IPS-18c (cell line): Measurements from ENCODE around the gene ANKRD44.

ENCODE experiments used
- H3K4me3 ChIP-seq: 2 replicates; pipeline ENCODE4 v1.7.0; 2013; ENCODE audit warnings: low read depth, mild to moderate bottlenecking, low read length, moderate library complexity; ENCODE audit not compliant: insufficient read depth
- H3K9me3 ChIP-seq: one replicate; pipeline ENCODE4 v1.6.1; 2013; ENCODE audit warnings: mild to moderate bottlenecking, low read length, moderate library complexity; ENCODE audit not compliant: control insufficient read depth, insufficient read depth

ANKRD44 gene

GRCh38 chr2:197107291-197108269, 203.0 kb downstream of the ANKRD44 start:
- no peaks in the 10 kb centered on the region for H3K9me3 ChIP-seq
- H3K4me3 ChIP-seq: no peak overlapping the region

- no peak overlapping the region for H3K4me3 ChIP-seq
- no peaks in the 10 kb centered on the region for H3K9me3 ChIP-seq
Observed at GRCh38 chr2:197103363-197103762, 207.2 kb downstream of the ANKRD44 start.

- no peaks in the 10 kb centered on the region for H3K9me3 ChIP-seq
- no peak overlapping the region for H3K4me3 ChIP-seq
Observed at GRCh38 chr2:197102231-197102630, 208.3 kb downstream of the ANKRD44 start.

GRCh38 chr2:197101519-197101918, 209.1 kb downstream of the ANKRD44 start:
- Histone ChIP-seq H3K9me3 (no peaks in the 10 kb centered on the region), H3K4me3 (no peak overlapping the region)

- no peak overlapping the region for H3K4me3 ChIP-seq
Observed at GRCh38 chr2:197097578-197098366, 212.8 kb downstream of the ANKRD44 start.

GRCh38 chr2:197096649-197097048, 213.9 kb downstream of the ANKRD44 start:
- Histone ChIP-seq H3K9me3 (no peaks in the 10 kb centered on the region), H3K4me3 (no peak overlapping the region)

More at GRCh38 chr2:197097578-197098366, 212.8 kb downstream of the ANKRD44 start:
- no peaks in the 10 kb centered on the region for H3K9me3 ChIP-seq

GRCh38 chr2:197092431-197092830, 218.1 kb downstream of the ANKRD44 start:
- Histone ChIP-seq H3K9me3 (no peaks in the 10 kb centered on the region), H3K4me3 (no peak overlapping the region)

GRCh38 chr2:197090742-197091367, 219.7 kb downstream of the ANKRD44 start:
- H3K4me3 ChIP-seq: no peak overlapping the region

GRCh38 chr2:197089655-197090054, 220.9 kb downstream of the ANKRD44 start:
- no peak overlapping the region for H3K4me3 ChIP-seq
- H3K9me3 ChIP-seq: no peaks in the 10 kb centered on the region

More at GRCh38 chr2:197090742-197091367, 219.7 kb downstream of the ANKRD44 start:
- H3K9me3 ChIP-seq: no peaks in the 10 kb centered on the region

GRCh38 chr2:197088694-197089093, 221.9 kb downstream of the ANKRD44 start:
- H3K4me3 ChIP-seq: no peak overlapping the region

GRCh38 chr2:197086500-197086899, 224.1 kb downstream of the ANKRD44 start:
- no peak overlapping the region for H3K4me3 ChIP-seq
- H3K9me3 ChIP-seq: no peaks in the 10 kb centered on the region

More at GRCh38 chr2:197088694-197089093, 221.9 kb downstream of the ANKRD44 start:
- no peaks in the 10 kb centered on the region for H3K9me3 ChIP-seq

- Histone ChIP-seq H3K9me3 (no peaks in the 10 kb centered on the region), H3K4me3 (no peak overlapping the region)
Observed at GRCh38 chr2:197085665-197086064, 224.9 kb downstream of the ANKRD44 start.

- no peak overlapping the region for H3K4me3 ChIP-seq
Observed at GRCh38 chr2:197081294-197081693, 229.3 kb downstream of the ANKRD44 start.

GRCh38 chr2:197080578-197081216, 229.9 kb downstream of the ANKRD44 start:
- no peaks in the 10 kb centered on the region for H3K9me3 ChIP-seq
- no peak overlapping the region for H3K4me3 ChIP-seq

More at GRCh38 chr2:197081294-197081693, 229.3 kb downstream of the ANKRD44 start:
- H3K9me3 ChIP-seq: no peaks in the 10 kb centered on the region

GRCh38 chr2:197079832-197080555, 230.6 kb downstream of the ANKRD44 start:
- H3K4me3 ChIP-seq: no peak overlapping the region
- no peaks in the 10 kb centered on the region for H3K9me3 ChIP-seq

GRCh38 chr2:197079414-197079813, 231.2 kb downstream of the ANKRD44 start:
- no peak overlapping the region for H3K4me3 ChIP-seq
- H3K9me3 ChIP-seq: no peaks in the 10 kb centered on the region
